GM15510 (cell line): Measurements from ENCODE around the gene PPP2R3B.

Source experiments
- POLR2A ChIP-seq: IDR thresholded peaks from 3 replicates; pipeline ENCODE4 v1.6.1; 2011; ENCODE audit warnings: borderline replicate concordance; ENCODE audit not compliant: insufficient read length; ENCODE audit errors: extremely low read depth

PPP2R3B gene

GRCh38 chrX:290476-291166 is 96.1 kb downstream of the PPP2R3B start:
- no peak for TF ChIP-seq POLR2A

DNA sequence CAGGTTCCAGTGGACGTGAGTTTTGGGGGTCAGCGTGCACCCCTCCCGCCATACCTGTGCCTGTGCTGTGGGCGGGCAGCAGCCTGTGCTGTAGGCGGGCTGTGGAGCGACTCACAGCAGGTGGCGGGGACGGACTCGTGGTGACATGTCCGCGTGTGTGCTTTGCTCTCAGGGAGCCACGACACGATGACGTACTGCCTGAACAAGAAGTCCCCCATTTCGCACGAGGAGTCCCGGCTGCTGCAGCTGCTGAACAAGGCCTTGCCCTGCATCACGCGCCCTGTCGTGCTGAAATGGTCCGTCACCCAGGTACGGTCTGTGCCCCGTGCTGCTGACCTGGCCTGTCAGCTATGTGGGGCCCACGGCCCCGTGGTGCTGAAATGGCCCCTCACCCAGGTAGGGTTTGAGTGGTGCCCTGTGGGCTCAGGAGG is 98.1 kb downstream of the PPP2R3B start:
- TF ChIP-seq POLR2A = no peak

DNA sequence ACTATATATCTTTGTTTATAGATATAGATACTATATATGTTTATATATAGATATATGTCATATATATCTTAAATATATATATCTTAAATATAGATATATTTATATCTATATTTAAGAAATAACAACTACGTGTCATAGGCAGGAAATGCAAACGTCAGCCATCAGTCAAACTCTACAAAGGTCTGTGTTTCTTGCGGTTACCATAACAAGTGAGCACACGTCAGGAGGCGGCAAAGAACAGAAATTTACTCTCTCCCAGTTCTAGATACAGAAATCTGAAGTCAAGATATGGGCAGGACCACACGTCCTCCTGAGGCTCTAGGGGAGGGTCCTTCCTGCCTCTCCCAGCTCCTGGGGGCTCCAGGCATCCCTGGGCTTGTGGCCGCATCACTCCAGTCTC is 99.0 kb downstream of the PPP2R3B start:
- TF ChIP-seq POLR2A = no peak

DNA sequence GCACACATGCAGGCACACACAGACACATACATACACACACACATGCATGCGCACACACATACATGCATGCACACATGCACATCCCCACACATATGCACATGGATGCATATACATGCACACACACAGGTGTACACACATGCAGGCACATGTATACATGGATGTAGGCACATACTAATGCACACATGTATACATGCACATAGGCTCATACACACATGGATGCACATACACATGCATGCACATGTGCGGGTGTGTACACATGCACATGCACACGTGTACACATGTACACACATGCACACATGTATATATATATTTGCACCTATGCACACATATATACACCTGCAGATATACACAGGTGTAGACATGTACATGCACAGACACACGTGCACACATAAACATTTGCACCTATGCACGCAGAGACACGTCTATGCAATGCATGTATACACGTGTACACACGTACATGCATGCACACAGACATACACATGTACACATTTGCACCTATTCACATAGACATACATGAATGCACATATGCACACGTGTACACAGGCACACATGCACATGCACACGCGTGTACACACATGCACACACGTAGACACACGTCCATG is 101.5 kb downstream of the PPP2R3B start:
- TF ChIP-seq POLR2A = no peak
